GM12865 (cell line): ENCODE measurements around the gene ARHGAP6.
"Not testable (repeated sequence)": the region's sequence is repeated elsewhere in the genome, so short reads cannot be mapped to it uniquely, and the experiment has no call there.

ENCODE experiments used
- DNase-seq: peaks from one replicate; pipeline ENCODE4 v3.0.0; 2010; ENCODE audit warnings: low read depth
- H3K4me3 ChIP-seq: 2 replicates; pipeline ENCODE4 v1.5.1; 2011; ENCODE audit warnings: mild to moderate bottlenecking, low read depth, low read length, control low read depth
- TF ChIP-seq, protein P1 (sequence below): IDR thresholded peaks from 2 replicates; pipeline ENCODE4 v1.5.1; 2011; ENCODE audit warnings: low read length, control low read depth, low read depth, inconsistent platforms; ENCODE audit not compliant: insufficient read depth; ENCODE audit errors: missing control alignments

Gene ARHGAP6

DNA sequence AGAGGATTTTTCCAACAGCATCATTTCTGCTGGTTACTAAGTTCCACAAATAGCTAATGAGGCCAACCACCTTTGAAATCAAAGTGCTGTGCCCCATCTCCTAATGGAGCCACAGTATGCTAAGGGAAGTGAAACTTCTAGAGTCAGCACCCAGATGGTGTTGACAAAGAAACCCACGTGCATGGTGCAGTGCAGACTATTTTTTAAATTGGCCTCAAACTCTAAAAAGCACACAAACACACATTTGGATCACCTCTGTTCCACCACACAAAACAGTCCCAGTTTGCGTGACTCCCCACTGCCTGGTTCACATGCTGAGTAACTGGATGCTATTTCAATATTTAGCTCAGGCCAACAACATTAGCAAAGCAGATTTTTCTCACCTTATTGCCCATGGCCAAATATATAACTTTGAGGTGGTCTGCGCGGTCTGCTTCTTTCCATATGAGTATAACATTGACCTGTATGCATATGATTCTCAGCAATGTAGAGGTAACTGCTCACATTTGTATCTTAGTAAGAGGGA lies 302.6 kb downstream of the ARHGAP6 start:
- DNase-seq = peak; percentile 86
- TF ChIP-seq, protein P1, sequence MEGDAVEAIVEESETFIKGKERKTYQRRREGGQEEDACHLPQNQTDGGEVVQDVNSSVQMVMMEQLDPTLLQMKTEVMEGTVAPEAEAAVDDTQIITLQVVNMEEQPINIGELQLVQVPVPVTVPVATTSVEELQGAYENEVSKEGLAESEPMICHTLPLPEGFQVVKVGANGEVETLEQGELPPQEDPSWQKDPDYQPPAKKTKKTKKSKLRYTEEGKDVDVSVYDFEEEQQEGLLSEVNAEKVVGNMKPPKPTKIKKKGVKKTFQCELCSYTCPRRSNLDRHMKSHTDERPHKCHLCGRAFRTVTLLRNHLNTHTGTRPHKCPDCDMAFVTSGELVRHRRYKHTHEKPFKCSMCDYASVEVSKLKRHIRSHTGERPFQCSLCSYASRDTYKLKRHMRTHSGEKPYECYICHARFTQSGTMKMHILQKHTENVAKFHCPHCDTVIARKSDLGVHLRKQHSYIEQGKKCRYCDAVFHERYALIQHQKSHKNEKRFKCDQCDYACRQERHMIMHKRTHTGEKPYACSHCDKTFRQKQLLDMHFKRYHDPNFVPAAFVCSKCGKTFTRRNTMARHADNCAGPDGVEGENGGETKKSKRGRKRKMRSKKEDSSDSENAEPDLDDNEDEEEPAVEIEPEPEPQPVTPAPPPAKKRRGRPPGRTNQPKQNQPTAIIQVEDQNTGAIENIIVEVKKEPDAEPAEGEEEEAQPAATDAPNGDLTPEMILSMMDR = no peak

GRCh38 chrX:11361666-11362065 lies 304.1 kb downstream of the ARHGAP6 start:
- not testable (repeated sequence) for H3K4me3 ChIP-seq, DNase-seq

More for the DNA sequence above, 302.6 kb downstream of the ARHGAP6 start:
- H3K4me3 ChIP-seq = no peak overlapping the region

- not testable (repeated sequence) for H3K4me3 ChIP-seq, DNase-seq
Measured at GRCh38 chrX:11355944-11356343, 309.8 kb downstream of the ARHGAP6 start.

- no peak for DNase-seq
- TF ChIP-seq, protein P1 = no peak
- H3K4me3 ChIP-seq = no peak overlapping the region
Measured at GRCh38 chrX:11355259-11355909, 310.3 kb downstream of the ARHGAP6 start.

GRCh38 chrX:11352296-11352741 lies 313.4 kb downstream of the ARHGAP6 start:
- no peak overlapping the region for H3K4me3 ChIP-seq
- TF ChIP-seq, protein P1 = no peak
- DNase-seq = no peak

DNA sequence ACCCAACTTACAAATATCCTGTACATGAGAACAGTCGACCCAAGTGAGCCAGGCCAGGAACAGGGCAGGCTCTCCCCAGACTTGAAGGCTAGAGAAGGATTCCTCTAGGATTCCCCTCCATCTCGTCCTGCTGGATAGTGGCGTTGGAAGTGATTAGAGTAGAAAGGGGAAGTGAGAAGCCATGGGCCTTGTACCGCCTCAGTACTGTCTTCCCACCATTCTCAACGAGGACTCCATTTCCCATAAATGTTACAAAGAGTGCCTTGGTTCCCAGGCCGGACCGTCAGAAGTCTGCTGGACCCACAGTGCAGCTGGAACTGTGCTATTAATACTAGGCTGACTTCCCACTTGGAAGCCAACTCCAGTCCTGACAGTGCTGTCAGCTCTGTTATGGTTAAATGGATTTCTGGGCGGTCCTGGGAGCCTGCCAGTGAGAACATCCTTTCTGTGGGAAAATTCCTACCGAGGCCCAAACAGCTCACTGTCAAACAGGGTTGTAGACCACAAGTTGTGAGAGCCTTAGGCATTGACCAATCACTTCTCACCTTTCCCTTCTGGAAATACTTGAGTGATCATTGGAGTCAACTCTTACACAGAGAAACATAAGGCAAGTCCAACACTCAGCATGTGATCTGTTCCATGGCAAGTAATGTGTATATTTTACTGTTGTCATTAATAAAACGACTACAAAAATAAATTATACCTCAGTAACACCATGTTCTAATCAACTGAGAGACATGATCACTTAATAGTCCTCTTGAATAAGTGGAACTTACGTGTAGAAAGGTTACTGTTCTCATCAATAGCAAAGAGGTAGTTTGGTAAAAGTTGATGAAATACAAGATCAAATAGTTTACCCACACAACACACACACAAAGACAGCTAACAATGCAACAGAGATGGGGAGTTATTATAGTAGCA lies 314.1 kb downstream of the ARHGAP6 start:
- no peak overlapping the region for H3K4me3 ChIP-seq
- TF ChIP-seq, protein P1 = no peak
- DNase-seq = no peak

GRCh38 chrX:11349661-11350337 lies 315.9 kb downstream of the ARHGAP6 start:
- TF ChIP-seq, protein P1 = no peak
- no peak for DNase-seq
- H3K4me3 ChIP-seq = no peak overlapping the region
